ENCODE measurements around the gene TMEM214.

- no peak for TF ChIP-seq CTCF (IDR thresholded peaks at IDR 0.05)
- TF ChIP-seq POLR2A (IDR thresholded peaks at IDR 0.05): no peak
Measured at GRCh38 chr2:26993768-26994167, 39.0 kb upstream of the TMEM214 start.
